Nephron (organoid): ENCODE measurements around the gene HSCB.
"Not testable (repeated sequence)": the region's sequence is repeated elsewhere in the genome, so short reads cannot be mapped to it uniquely, and the experiment has no call there.

Source experiments
- H3K27ac Mint-ChIP-seq, 3 experiments: 2 replicates each; pipeline ENCODE4 v1.8.0; 2020; ENCODE audit warnings: mixed read lengths in 3 of 3, mild to moderate bottlenecking in 2 of 3, moderate library complexity in 1 of 3
- H3K27me3 Mint-ChIP-seq: 2 replicates; pipeline ENCODE4 v1.8.0; 2021; ENCODE audit warnings: low read depth, mild to moderate bottlenecking, moderate library complexity, mixed read lengths
- H3K36me3 Mint-ChIP-seq: 2 replicates; pipeline ENCODE4 v1.8.0; 2020; ENCODE audit warnings: low read depth, mixed read lengths
- H3K4me1 Mint-ChIP-seq: 2 replicates; pipeline ENCODE4 v1.8.0; 2020; ENCODE audit warnings: mixed read lengths
- H3K4me3 Mint-ChIP-seq, 3 experiments: 2 replicates each; pipeline ENCODE4 v1.8.0; 2020; ENCODE audit warnings: mild to moderate bottlenecking in 3 of 3, mixed read lengths in 3 of 3, moderate library complexity in 2 of 3
- H3K9me3 Mint-ChIP-seq: 2 replicates; pipeline ENCODE4 v1.8.0; 2020; ENCODE audit warnings: mixed read lengths
- CTCF ChIP-seq, 3 experiments: fragments of 200-600 bp; sonication (generic); IDR thresholded peaks; one replicate each; pipeline ENCODE4 v1.5.0; 2021; ENCODE audit warnings: antibody characterized with exemption in 3 of 3; ENCODE audit not compliant: unreplicated experiment in 3 of 3

Gene HSCB

GRCh38 chr22:28750471-28750881, 8.6 kb downstream of the HSCB start:
- Mint-ChIP-seq H3K4me3 (no peak overlapping the region), H3K27ac (peak overlapping the region; percentile 59 to 86 (median 70)), H3K9me3 (no peaks in the 10 kb centered on the region), H3K4me1 (peaks cover 6% of the 10 kb centered on the region), H3K27me3 (no peaks in the 10 kb centered on the region), H3K36me3 (peaks cover 56% of the 10 kb centered on the region)
- no peak for TF ChIP-seq CTCF (IDR thresholded peaks at IDR 0.05; ENCODE audit: unreplicated experiment in 3 of 3)

DNA sequence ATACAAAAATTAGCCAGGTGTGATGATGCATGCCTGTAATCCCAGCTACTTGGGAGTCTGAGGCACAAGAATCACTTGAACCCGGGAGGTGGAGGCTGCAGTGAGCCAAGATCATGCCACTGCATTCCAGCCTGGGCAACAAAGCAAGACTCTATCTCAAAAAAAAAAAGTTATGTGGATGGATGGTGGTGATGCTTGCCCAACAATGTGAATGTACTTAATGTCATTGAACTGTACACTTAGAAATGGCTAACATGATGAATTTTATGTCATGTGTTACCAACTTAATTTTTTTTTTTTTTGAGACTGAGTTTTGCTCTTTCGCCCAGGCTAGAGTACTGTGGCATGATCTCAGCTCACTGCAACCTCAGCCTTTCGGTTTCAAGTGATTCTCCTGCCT, 12.7 kb downstream of the HSCB start:
- H3K36me3 Mint-ChIP-seq: peaks cover 37% of the 10 kb centered on the region
- H3K9me3 Mint-ChIP-seq, H3K27ac Mint-ChIP-seq, H3K4me1 Mint-ChIP-seq, H3K4me3 Mint-ChIP-seq, H3K27me3 Mint-ChIP-seq: not testable (repeated sequence)

GRCh38 chr22:28759861-28760560, 18.2 kb downstream of the HSCB start:
- no peak for TF ChIP-seq CTCF (IDR thresholded peaks at IDR 0.05; ENCODE audit: unreplicated experiment in 3 of 3)
- Mint-ChIP-seq H3K36me3 (peaks cover 15% of the 10 kb centered on the region), H3K27ac (peak overlapping the region; percentile 51 to 65 (median 63))

GRCh38 chr22:28761449-28761755, 19.6 kb downstream of the HSCB start:
- Mint-ChIP-seq H3K27me3 (peaks cover 6% of the 10 kb centered on the region), H3K9me3 (no peaks in the 10 kb centered on the region), H3K36me3 (peaks cover 8% of the 10 kb centered on the region), H3K4me3 (no peak overlapping the region), H3K4me1 (peaks cover 11% of the 10 kb centered on the region), H3K27ac (no peak overlapping the region)
- no peak for TF ChIP-seq CTCF (IDR thresholded peaks at IDR 0.05; ENCODE audit: unreplicated experiment in 3 of 3)

More at GRCh38 chr22:28759861-28760560, 18.2 kb downstream of the HSCB start:
- H3K27me3 Mint-ChIP-seq: peaks cover 6% of the 10 kb centered on the region
- H3K4me1 Mint-ChIP-seq: peaks cover 11% of the 10 kb centered on the region
- no peaks in the 10 kb centered on the region for H3K9me3 Mint-ChIP-seq
- H3K4me3 Mint-ChIP-seq: no peak overlapping the region

DNA sequence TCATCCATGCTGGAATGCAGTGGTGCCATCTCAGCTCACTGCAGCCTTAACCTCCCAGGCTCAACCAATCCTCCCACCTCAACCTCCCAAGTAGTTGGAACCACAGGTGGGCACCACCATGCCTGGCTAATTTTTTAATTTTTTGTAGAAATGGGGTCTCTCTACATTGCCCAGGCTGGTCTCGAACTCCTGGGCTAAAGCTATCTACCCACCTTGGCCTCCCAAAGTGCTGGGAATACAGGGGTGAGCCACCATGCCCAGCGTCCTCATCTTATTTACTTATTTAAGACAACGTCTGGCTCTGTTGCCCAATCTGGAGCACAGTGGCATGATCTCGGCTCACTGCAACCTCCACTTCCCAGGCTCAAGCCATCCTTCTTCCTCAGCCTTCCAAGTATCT, 20.2 kb downstream of the HSCB start:
- H3K27ac Mint-ChIP-seq, H3K9me3 Mint-ChIP-seq, H3K27me3 Mint-ChIP-seq, H3K4me3 Mint-ChIP-seq, H3K36me3 Mint-ChIP-seq: not testable (repeated sequence)
- H3K4me1 Mint-ChIP-seq: peaks cover 11% of the 10 kb centered on the region

GRCh38 chr22:28766628-28767027, 24.8 kb downstream of the HSCB start:
- no peak for TF ChIP-seq CTCF (IDR thresholded peaks at IDR 0.05; ENCODE audit: unreplicated experiment in 3 of 3)
- no peak overlapping the region for H3K27ac Mint-ChIP-seq
- H3K4me1 Mint-ChIP-seq: no peaks in the 10 kb centered on the region
- H3K9me3 Mint-ChIP-seq: no peaks in the 10 kb centered on the region
- no peak overlapping the region for H3K4me3 Mint-ChIP-seq
- no peaks in the 10 kb centered on the region for H3K36me3 Mint-ChIP-seq
- peaks cover 2% of the 10 kb centered on the region for H3K27me3 Mint-ChIP-seq

GRCh38 chr22:28768701-28769393, 27.0 kb downstream of the HSCB start:
- no peak for TF ChIP-seq CTCF (IDR thresholded peaks at IDR 0.05; ENCODE audit: unreplicated experiment in 3 of 3)
- Mint-ChIP-seq H3K4me1 (peaks cover 11% of the 10 kb centered on the region), H3K36me3 (peaks cover 10% of the 10 kb centered on the region), H3K27me3 (no peaks in the 10 kb centered on the region), H3K4me3 (no peak overlapping the region), H3K27ac (no peak overlapping the region), H3K9me3 (no peaks in the 10 kb centered on the region)
